PC-9 (cell line): ENCODE results near the gene C1orf185. TPM values are rescaled to one million over a fixed set of nuclear protein-coding genes. Genes with fewer than 3 reads are reported as not detected.
A peak's percentile ranks its signal among the peaks of the same experiment; 100 is the strongest.

Experiments
- BruUV-seq: library from RNA; stranded (reverse); fragments of 400-500 nt; replicated peaks from 2 replicates; lab custom pipeline; 2021; lab: Mats Ljungman, UMichigan
- CTCF ChIA-PET: fragments of 300-600 bp; sonication (Branson Sonifier 250); formaldehyde crosslinking; loops from one replicate; lab custom pipeline; 2022; ENCODE audit warnings: antibody characterized with exemption; lab: Charles Lee
- POLR2A ChIA-PET: fragments of 300-600 bp; sonication (Branson Sonifier 250); formaldehyde crosslinking; loops from one replicate; lab custom pipeline; 2022; ENCODE audit warnings: antibody characterized with exemption; ENCODE audit not compliant: unreplicated experiment; lab: Charles Lee
- DNase-seq, 2 experiments: peaks; one replicate each; pipeline versions ENCODE4 v3.0.0 to v3.0.0-alpha.2; 2015 to 2022; ENCODE audit warnings: mixed read lengths in 1 of 2
- H2AFZ ChIP-seq: fragments of 200-600 bp; sonication (generic); 2 replicates; pipeline ENCODE4 v1.8.1; 2017; ENCODE audit warnings: antibody characterized with exemption
- H3F3A ChIP-seq: fragments of 200-600 bp; sonication (generic); 2 replicates; pipeline ENCODE4 v1.8.1; 2017; ENCODE audit warnings: antibody characterized with exemption, mild to moderate bottlenecking, low read depth; ENCODE audit not compliant: insufficient read depth
- H3K27ac ChIP-seq: fragments of 200-600 bp; sonication (generic); 2 replicates; pipeline ENCODE4 v1.6.1; 2016; ENCODE audit warnings: mixed run types
- H3K27me3 ChIP-seq: fragments of 200-600 bp; sonication (generic); 2 replicates; pipeline ENCODE4 v1.6.1; 2016; ENCODE audit warnings: low read depth, mixed run types; ENCODE audit not compliant: insufficient read depth
- H3K36me3 ChIP-seq: fragments of 200-600 bp; sonication (generic); 2 replicates; pipeline ENCODE4 v1.6.1; 2016; ENCODE audit warnings: low read depth, mixed run types
- H3K4me1 ChIP-seq: fragments of 200-600 bp; sonication (generic); replicated peaks from 2 replicates; pipeline ENCODE4 v1.6.1; 2016; ENCODE audit warnings: mixed run types; ENCODE audit not compliant: insufficient read depth
- H3K4me2 ChIP-seq: fragments of 200-600 bp; sonication (generic); 2 replicates; pipeline ENCODE4 v1.6.1; 2017; ENCODE audit warnings: mixed run types
- H3K4me3 ChIP-seq: fragments of 200-600 bp; sonication (generic); 2 replicates; pipeline ENCODE4 v1.6.1; 2016; ENCODE audit warnings: mixed run types
- H3K79me2 ChIP-seq: fragments of 200-600 bp; sonication (generic); 2 replicates; pipeline ENCODE4 v1.6.1; 2017; ENCODE audit warnings: low read depth, mixed run types
- H3K9me2 ChIP-seq: fragments of 200-600 bp; sonication (generic); 2 replicates; pipeline ENCODE4 v1.8.1; 2017; ENCODE audit warnings: mild to moderate bottlenecking; ENCODE audit not compliant: insufficient read depth
- H3K9me3 ChIP-seq: fragments of 200-600 bp; sonication (generic); 2 replicates; pipeline ENCODE4 v1.8.1; 2016; ENCODE audit warnings: low read depth; ENCODE audit not compliant: insufficient read depth
- H4K20me1 ChIP-seq: fragments of 200-600 bp; sonication (generic); 2 replicates; pipeline ENCODE4 v1.8.1; 2017; ENCODE audit not compliant: insufficient read depth
- CTCF ChIP-seq: fragments of 200-600 bp; sonication (generic); conservative IDR thresholded peaks from 2 replicates; pipeline ENCODE4 v1.6.1; 2017; ENCODE audit warnings: mixed run types, antibody characterized with exemption, mild to moderate bottlenecking, moderate library complexity
- EZH2 ChIP-seq: fragments of 200-600 bp; sonication (generic); IDR thresholded peaks from 2 replicates; pipeline ENCODE4 v1.8.0; 2017; ENCODE audit warnings: antibody characterized with exemption, low read depth
- intact Hi-C: fragments of 100-400 bp; cut with micrococcal nuclease; formaldehyde crosslinking; loops from one replicate; pipeline ENCODE4 v1.10.0; 2022; ENCODE audit not compliant: unreplicated experiment
- total RNA-seq: library from RNA; stranded (reverse); gene quantifications from 2 replicates; pipeline ENCODE4 v1.2.3, GENCODE V29; 2021

C1orf185 gene
- total RNA-seq, 1 experiment from 2014 or later: not detected

DNA sequence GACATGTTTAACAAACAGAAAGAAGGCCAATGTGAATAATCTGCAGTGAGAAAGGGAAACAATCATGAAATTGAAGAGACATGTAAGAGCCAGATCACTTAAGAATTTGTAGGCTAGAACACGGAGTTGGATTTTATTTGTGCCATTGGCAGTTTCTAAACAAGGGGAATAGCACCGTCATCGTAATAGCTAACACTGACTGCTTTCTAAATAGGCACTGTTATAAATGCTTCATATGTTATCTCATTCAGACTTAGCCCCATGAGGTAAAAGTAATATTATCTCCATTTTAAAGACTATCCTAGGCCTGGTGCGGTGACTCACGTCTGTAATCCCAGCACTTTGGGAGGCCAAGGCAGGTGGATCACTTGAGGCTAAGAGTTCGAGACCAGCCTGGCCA lies 12.1 kb downstream of the C1orf185 start:
- Histone ChIP-seq H3K79me2 (no peaks in the 10 kb centered on the region), H4K20me1 (no peaks in the 10 kb centered on the region), H3K4me1 (no peaks in the 10 kb centered on the region), H3K27me3 (no peaks in the 10 kb centered on the region), H3K36me3 (no peaks in the 10 kb centered on the region), H3K4me2 (no peak overlapping the region), H3K27ac (no peak overlapping the region), H2AFZ (no peak overlapping the region), H3K4me3 (no peak overlapping the region), H3F3A (no peaks in the 10 kb centered on the region; the same call in 1 of the 2 replicates), H3K9me2 (no peaks in the 10 kb centered on the region), H3K9me3 (no peaks in the 10 kb centered on the region)
- TF ChIP-seq EZH2 (no peak), CTCF (no peak)
- ChIA-PET CTCF (no interaction called here), POLR2A (no interaction called here)
- BruUV-seq: no TSS peak
- intact Hi-C loops: no loop called here
- DNase-seq: no peak

DNA sequence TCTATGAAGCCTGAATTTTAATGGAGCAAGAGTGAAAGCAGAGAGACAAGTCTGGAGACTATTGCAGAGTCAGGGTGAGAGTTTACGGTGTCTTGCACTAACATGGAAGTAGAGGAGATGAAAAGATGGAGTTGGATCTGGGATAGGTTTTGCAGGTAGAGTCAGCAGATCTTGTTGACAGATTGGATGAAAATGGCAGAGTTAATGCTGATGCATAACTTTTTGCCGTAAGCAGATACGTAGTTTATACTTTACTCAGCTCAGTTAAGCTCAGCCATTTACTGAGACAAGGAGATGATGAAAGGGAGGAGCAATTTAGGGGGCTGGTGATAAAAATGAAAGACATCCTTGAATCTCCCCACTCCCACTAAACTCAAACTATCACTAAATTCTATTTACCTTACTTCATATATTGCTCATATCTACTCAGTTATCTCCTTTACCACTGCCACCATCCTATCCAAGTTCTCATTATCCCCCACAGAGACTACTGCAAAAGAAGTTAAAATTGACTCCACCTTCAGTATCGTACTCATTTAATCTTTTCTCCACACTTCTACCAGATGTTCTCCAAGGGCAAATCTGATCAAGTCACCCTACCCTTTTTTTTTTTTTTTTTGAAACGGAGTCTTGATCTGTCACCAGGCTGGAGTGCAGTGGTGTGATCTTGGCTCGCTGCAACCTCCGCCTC lies 13.8 kb downstream of the C1orf185 start:
- H3K9me2 ChIP-seq: no peaks in the 10 kb centered on the region
- H3K27me3 ChIP-seq: no peaks in the 10 kb centered on the region
- intact Hi-C loops: no loop called here
- H3K27ac ChIP-seq: no peak overlapping the region
- no peak for DNase-seq
- no peaks in the 10 kb centered on the region for H3K9me3 ChIP-seq
- no TSS peak for BruUV-seq
- H3K4me3 ChIP-seq: no peak overlapping the region
- no peaks in the 10 kb centered on the region for H3K4me1 ChIP-seq
- ChIA-PET POLR2A (no interaction called here), CTCF (no interaction called here)
- H4K20me1 ChIP-seq: no peaks in the 10 kb centered on the region
- TF ChIP-seq CTCF (no peak), EZH2 (no peak)
- H2AFZ ChIP-seq: peak overlapping the region; percentile 22; the same call in 1 of the 2 replicates
- H3F3A ChIP-seq: no peaks in the 10 kb centered on the region; the same call in 1 of the 2 replicates
- H3K79me2 ChIP-seq: no peaks in the 10 kb centered on the region
- H3K4me2 ChIP-seq: no peak overlapping the region
- no peaks in the 10 kb centered on the region for H3K36me3 ChIP-seq

DNA sequence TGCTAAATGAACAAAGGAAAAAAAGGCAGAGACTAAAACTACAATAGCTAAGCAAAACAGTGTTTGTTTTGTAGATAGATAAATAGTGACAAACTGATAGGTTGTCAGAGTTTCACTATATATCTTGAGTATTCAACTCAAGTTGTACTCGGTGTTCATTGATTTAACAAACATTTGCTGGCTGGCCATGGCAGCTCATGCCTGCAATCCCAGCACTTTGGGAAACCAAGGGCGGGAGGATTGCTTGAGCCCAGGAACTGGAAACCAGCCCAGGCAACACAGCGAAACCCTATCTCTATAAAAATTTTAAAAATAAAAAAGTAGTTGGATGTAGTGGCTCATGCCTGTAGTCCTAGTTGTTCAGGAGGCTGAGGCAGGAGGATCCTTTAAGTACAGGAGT lies 17.3 kb downstream of the C1orf185 start:
- Histone ChIP-seq H4K20me1 (no peaks in the 10 kb centered on the region), H3K79me2 (no peaks in the 10 kb centered on the region), H3K9me2 (no peaks in the 10 kb centered on the region), H3K4me1 (no peaks in the 10 kb centered on the region), H3K36me3 (no peaks in the 10 kb centered on the region), H3K4me3 (no peak overlapping the region), H3K4me2 (no peak overlapping the region), H3K27me3 (no peaks in the 10 kb centered on the region), H3K27ac (no peak overlapping the region), H3F3A (no peaks in the 10 kb centered on the region; the same call in 1 of the 2 replicates), H2AFZ (no peak overlapping the region), H3K9me3 (no peaks in the 10 kb centered on the region)
- TF ChIP-seq CTCF: no peak
- TF ChIP-seq EZH2: no peak
- intact Hi-C loops: no loop called here
- no peak for DNase-seq
- no TSS peak for BruUV-seq
- ChIA-PET POLR2A (interaction anchor here (0.7 kb wide), 1 partner anchor 180 kb away, joined by 3 read pairs; no protein-coding TSS in a partner anchor), CTCF (no interaction called here)
